Mesenchymal stem cell (in vitro differentiated cells and primary cell): ENCODE results near the gene NHEJ1.

Source experiments
- DNase-seq: peaks from one replicate; pipeline ENCODE4 v3.0.0-alpha.2; 2013
- H2AFZ ChIP-seq: one replicate; pipeline ENCODE4 v1.6.1; 2013; ENCODE audit warnings: low read depth, mild to moderate bottlenecking, control low read depth, inconsistent platforms, low read length, moderate library complexity
- H2AK5ac ChIP-seq: 2 replicates; pipeline ENCODE4 v1.6.1; 2013; ENCODE audit warnings: low read length, moderate library complexity, mild to moderate bottlenecking, inconsistent platforms; ENCODE audit not compliant: severe bottlenecking
- H2BK120ac ChIP-seq: one replicate; pipeline ENCODE4 v1.6.1; 2013; ENCODE audit warnings: low read depth, mild to moderate bottlenecking, inconsistent platforms, low read length, moderate library complexity
- H2BK12ac ChIP-seq, 2 experiments: one replicate each; pipeline ENCODE4 v1.6.1; 2013; ENCODE audit warnings: inconsistent platforms in 2 of 2, low read length in 2 of 2, mild to moderate bottlenecking in 2 of 2, moderate library complexity in 2 of 2, control low read depth in 1 of 2
- H2BK15ac ChIP-seq: one replicate; pipeline ENCODE4 v1.6.1; 2013; ENCODE audit warnings: mild to moderate bottlenecking, low read depth, inconsistent platforms; ENCODE audit not compliant: poor library complexity, severe bottlenecking
- H2BK5ac ChIP-seq: 2 replicates; pipeline ENCODE4 v1.6.1; 2013; ENCODE audit warnings: low read depth, mild to moderate bottlenecking, low read length, control low read depth, inconsistent platforms; ENCODE audit not compliant: poor library complexity, severe bottlenecking
- H3K14ac ChIP-seq, 2 experiments: one replicate each; pipeline ENCODE4 v1.6.1; 2013; ENCODE audit warnings: inconsistent platforms in 2 of 2, low read length in 2 of 2, control low read depth in 1 of 2, mild to moderate bottlenecking in 1 of 2, moderate library complexity in 1 of 2
- H3K18ac ChIP-seq, 2 experiments: one replicate each; pipeline ENCODE4 v1.6.1; 2013; ENCODE audit warnings: inconsistent platforms in 2 of 2, low read length in 2 of 2, control low read depth in 1 of 2, low read depth in 1 of 2, mild to moderate bottlenecking in 1 of 2
- H3K23ac ChIP-seq, 2 experiments: one replicate each; pipeline ENCODE4 v1.6.1; 2013; ENCODE audit warnings: inconsistent platforms in 2 of 2, low read length in 2 of 2, mild to moderate bottlenecking in 2 of 2, moderate library complexity in 2 of 2, control low read depth in 1 of 2
- H3K27ac ChIP-seq: 2 replicates; pipeline ENCODE4 v1.5.1; 2013; ENCODE audit warnings: mild to moderate bottlenecking, moderate library complexity, low read length, control low read depth, inconsistent platforms; ENCODE audit not compliant: poor library complexity, severe bottlenecking
- H3K27me3 ChIP-seq, 2 experiments: 2 replicates each; pipeline versions ENCODE4 v1.6.1 to v1.7.0; 2013; ENCODE audit warnings: low read length in 2 of 2, mild to moderate bottlenecking in 2 of 2, moderate library complexity in 2 of 2, control low read depth in 1 of 2, inconsistent platforms in 1 of 2; ENCODE audit not compliant: control insufficient read depth in 1 of 2, insufficient read depth in 1 of 2
- H3K36me3 ChIP-seq, 2 experiments: 2 replicates each; pipeline versions ENCODE4 v1.6.1 to v1.7.0; 2013; ENCODE audit warnings: low read length in 2 of 2, control low read depth in 1 of 2, inconsistent platforms in 1 of 2, low read depth in 1 of 2, mild to moderate bottlenecking in 1 of 2; ENCODE audit not compliant: insufficient read depth in 2 of 2, control insufficient read depth in 1 of 2
- H3K4ac ChIP-seq, 2 experiments: one replicate each; pipeline ENCODE4 v1.6.1; 2013; ENCODE audit warnings: inconsistent platforms in 2 of 2, low read length in 2 of 2, mild to moderate bottlenecking in 2 of 2, moderate library complexity in 2 of 2, control low read depth in 1 of 2, low read depth in 1 of 2
- H3K4me1 ChIP-seq: 2 replicates; pipeline ENCODE4 v1.6.1; 2013; ENCODE audit warnings: low read depth, low read length, control low read depth; ENCODE audit not compliant: control insufficient read depth, insufficient read depth
- H3K4me2 ChIP-seq: 2 replicates; pipeline ENCODE4 v1.6.1; 2013; ENCODE audit warnings: low read length, mild to moderate bottlenecking, inconsistent platforms; ENCODE audit not compliant: poor library complexity, severe bottlenecking
- H3K4me3 ChIP-seq, 2 experiments: 2 replicates each; pipeline versions ENCODE4 v1.5.1 to v1.7.0; 2013; ENCODE audit warnings: low read length in 2 of 2, mild to moderate bottlenecking in 2 of 2, control low read depth in 1 of 2, low read depth in 1 of 2; ENCODE audit not compliant: insufficient read depth in 1 of 2
- H3K79me1 ChIP-seq: replicated peaks from 2 replicates; pipeline ENCODE4 v1.6.1; 2013; ENCODE audit warnings: mild to moderate bottlenecking, control low read depth, low read length, inconsistent platforms; ENCODE audit not compliant: poor library complexity, severe bottlenecking
- H3K9ac ChIP-seq: 2 replicates; pipeline ENCODE4 v1.7.0; 2013; ENCODE audit warnings: mild to moderate bottlenecking, low read length, moderate library complexity
- H3K9me3 ChIP-seq: 2 replicates; pipeline ENCODE4 v1.7.0; 2013; ENCODE audit warnings: mild to moderate bottlenecking, low read length; ENCODE audit not compliant: control insufficient read depth
- H4K8ac ChIP-seq: one replicate; pipeline ENCODE4 v1.6.1; 2013; ENCODE audit warnings: inconsistent platforms, mild to moderate bottlenecking, low read length, moderate library complexity
- H4K91ac ChIP-seq: one replicate; pipeline ENCODE4 v1.6.1; 2013; ENCODE audit warnings: mild to moderate bottlenecking, low read length, inconsistent platforms
- WGBS: methylation state at CpG from one replicate; pipeline ENCODE4 v1.1.7; 2013; ENCODE audit warnings: mixed read lengths; 5-methylcytosine and 5-hydroxymethylcytosine counted together

NHEJ1 gene

DNA sequence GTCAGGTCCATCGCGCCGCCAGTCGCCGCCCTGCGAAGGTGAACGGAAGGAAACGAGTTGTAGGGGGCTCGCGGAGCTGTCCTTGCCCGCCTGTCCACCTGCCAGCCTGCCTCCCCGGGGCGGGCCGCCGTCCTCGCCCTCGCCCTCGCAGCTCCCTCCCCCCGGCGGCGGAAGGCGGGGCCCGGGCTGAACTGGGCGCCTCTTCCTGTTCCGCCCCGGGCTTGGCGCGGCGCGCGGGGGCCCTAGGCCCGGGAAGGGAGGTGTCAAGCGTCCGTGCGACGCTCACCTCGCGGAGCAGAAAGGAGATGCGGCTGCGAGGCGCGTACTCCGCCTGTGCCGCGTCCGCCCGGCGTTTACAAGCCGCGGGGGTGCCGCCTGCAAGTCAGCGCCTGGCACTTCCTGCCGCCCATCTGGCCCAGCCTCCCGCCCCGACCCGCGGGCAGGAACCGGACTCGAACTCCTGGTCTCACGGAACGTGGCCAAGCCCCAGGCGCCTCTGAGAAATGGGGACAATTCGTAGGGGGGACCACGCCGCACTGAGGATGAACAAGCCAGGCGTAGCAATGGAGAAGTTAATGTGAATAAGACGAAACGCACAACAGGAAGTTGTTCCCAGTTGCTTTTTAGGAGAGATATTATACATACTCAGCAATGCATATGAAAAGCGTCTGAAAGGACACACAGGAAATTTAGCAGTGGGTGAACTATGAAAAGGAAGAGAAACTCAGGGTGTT is 16.4 kb upstream of the NHEJ1 start, which contains the start of gene CNPPD1:
TSS of gene CNPPD1 (minus strand) at position 108 of the 734 bp plus-strand sequence. CDS start at position 11, 97 bp downstream.
- peak within 1 kb of the TSS; percentile 91 for H2BK120ac ChIP-seq
- H2BK12ac ChIP-seq = peak within 1 kb of the TSS in 1 of 2 experiments; percentile 73
- peaks cover 46 to 60% of the 10 kb centered on the region in 2 experiments for H3K36me3 ChIP-seq
- H3K4me3 ChIP-seq = peak within 1 kb of the TSS; percentile 66 to 92
- peak within 1 kb of the TSS in 1 of 2 experiments; percentile 86 for H3K23ac ChIP-seq
- under 1% methylated on average over 61 of the region's 69 CpGs for WGBS
- H3K4me1 ChIP-seq = peaks cover 18% of the 10 kb centered on the region
- H4K8ac ChIP-seq = peak within 1 kb of the TSS; percentile 97
- peak within 1 kb of the TSS; percentile 94 to 99 for H3K18ac ChIP-seq
- peak within 1 kb of the TSS; percentile 94 for H3K4me2 ChIP-seq
- peaks cover 29% of the 10 kb centered on the region for H3K79me1 ChIP-seq
- peak within 1 kb of the TSS; percentile 96 for H4K91ac ChIP-seq
- no peak within 1 kb of the TSS for H2AK5ac ChIP-seq
- H3K14ac ChIP-seq = peak within 1 kb of the TSS in 1 of 2 experiments; percentile 99
- peak within 1 kb of the TSS; percentile 85 for H2AFZ ChIP-seq
- H3K9ac ChIP-seq = peak within 1 kb of the TSS; percentile 99
- H3K9me3 ChIP-seq = no peaks in the 10 kb centered on the region
- peak within 1 kb of the TSS; percentile 85 for H2BK5ac ChIP-seq
- peak within 1 kb of the TSS; percentile 76 for H2BK15ac ChIP-seq
- peak; percentile 84 for DNase-seq
- H3K27me3 ChIP-seq = no peaks in the 10 kb centered on the region
- H3K4ac ChIP-seq = peak within 1 kb of the TSS; percentile 62 to 96
- H3K27ac ChIP-seq = peak within 1 kb of the TSS; percentile 98

DNA sequence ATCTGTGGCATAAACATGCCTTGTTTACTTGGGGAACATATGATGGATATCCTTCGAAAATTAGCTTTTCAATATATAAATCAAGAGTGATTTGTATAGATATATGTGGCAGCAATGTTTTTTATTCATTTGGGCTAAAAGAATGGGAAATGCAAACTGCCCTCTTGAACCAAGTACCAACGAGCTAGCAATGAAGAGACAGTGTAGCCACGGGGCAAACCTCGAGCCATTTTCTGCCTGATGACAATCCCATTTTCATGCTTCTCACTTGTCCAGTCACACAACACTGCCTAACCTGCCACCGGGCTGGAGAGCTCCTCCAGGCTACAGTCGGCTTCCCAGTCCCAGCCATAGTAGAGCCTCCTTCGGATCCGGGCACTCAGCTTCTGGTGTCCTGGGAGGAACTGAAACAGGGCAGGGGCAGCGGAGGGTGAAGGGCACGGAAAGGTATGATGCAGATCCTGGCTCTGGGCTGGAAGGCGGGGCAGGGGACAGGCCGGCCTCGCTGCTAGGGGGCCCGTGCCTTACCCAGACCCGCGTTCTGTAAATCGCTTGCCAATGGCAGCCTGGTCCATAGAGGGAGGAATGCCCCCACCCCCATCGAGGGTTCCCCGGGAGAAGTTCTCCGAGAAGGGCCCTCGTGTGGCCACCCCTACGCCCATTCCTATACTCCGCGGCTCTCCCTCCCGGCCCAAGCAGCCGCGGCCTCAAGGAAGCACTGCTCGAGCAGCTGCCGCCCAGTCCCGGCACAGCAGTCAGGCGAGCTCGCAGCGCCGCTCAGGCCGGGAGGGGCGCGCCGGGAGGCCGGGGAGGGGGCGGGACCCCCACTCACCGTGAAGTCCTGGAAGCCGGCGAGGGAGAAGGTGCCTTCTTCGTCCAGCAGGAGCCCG is 15.6 kb upstream of the NHEJ1 start:
- WGBS = under 1% methylated on average over 29 of the region's 45 CpGs
- DNase-seq = peak; percentile 62

DNA sequence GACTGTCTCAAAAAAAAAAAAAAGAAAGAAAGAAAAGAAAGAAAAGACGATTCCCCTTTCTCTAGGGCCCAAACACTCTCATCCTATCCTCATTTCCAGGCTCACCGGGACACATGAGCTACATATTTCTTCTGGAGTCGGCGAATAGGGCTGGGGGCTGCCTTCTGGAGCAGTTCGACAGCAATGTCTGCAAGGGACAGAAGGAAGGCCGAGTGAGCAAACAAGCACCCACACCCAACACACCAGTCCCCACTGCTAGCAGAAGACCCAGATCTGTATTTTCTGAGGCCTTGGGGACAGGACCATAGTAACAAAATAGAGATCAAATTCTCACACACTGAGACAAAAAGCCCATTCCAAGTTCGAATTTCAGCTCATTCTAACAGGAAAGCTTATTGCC is 14.9 kb upstream of the NHEJ1 start:
- Histone ChIP-seq H3K4me1 (peaks cover 18% of the 10 kb centered on the region), H3K4me3 (peak overlapping the region in 1 of 2 experiments; percentile 92), H3K27ac (no peak overlapping the region), H2BK5ac (no peak overlapping the region), H3K79me1 (peaks cover 16% of the 10 kb centered on the region), H3K9me3 (no peaks in the 10 kb centered on the region), H4K8ac (no peak overlapping the region), H3K14ac (no peak overlapping the region), H2BK15ac (no peak overlapping the region), H2AK5ac (no peak overlapping the region), H3K4ac (no peak overlapping the region), H3K9ac (peak overlapping the region; percentile 99), H3K27me3 (no peaks in the 10 kb centered on the region), H2AFZ (no peak overlapping the region), H2BK12ac (no peak overlapping the region), H3K4me2 (no peak overlapping the region), H3K18ac (no peak overlapping the region), H3K36me3 (peaks cover 36 to 51% of the 10 kb centered on the region in 2 experiments), H4K91ac (no peak overlapping the region), H3K23ac (no peak overlapping the region), H2BK120ac (no peak overlapping the region)
- WGBS = 88% methylated on average over 7 of the region's 7 CpGs
- no peak for DNase-seq

More for the DNA sequence above, 15.6 kb upstream of the NHEJ1 start:
- Histone ChIP-seq H3K9me3 (no peaks in the 10 kb centered on the region), H2BK15ac (peak overlapping the region; percentile 75), H4K8ac (peak overlapping the region; percentile 45), H2BK5ac (peak overlapping the region; percentile 1), H3K18ac (peak overlapping the region; percentile 73 to 95), H2AK5ac (no peak overlapping the region), H3K4me3 (peak overlapping the region; percentile 64 to 92), H3K23ac (peak overlapping the region in 1 of 2 experiments; percentile 67), H3K9ac (peak overlapping the region; percentile 99), H3K4ac (peak overlapping the region; percentile 1 to 9), H3K4me1 (peaks cover 18% of the 10 kb centered on the region), H3K27me3 (no peaks in the 10 kb centered on the region), H3K14ac (peak overlapping the region in 1 of 2 experiments; percentile 58), H3K27ac (peak overlapping the region; percentile 55), H3K79me1 (peaks cover 22% of the 10 kb centered on the region), H3K4me2 (peak overlapping the region; percentile 94), H2AFZ (peak overlapping the region; percentile 2), H4K91ac (peak overlapping the region; percentile 11), H2BK120ac (no peak overlapping the region), H2BK12ac (peak overlapping the region in 1 of 2 experiments; percentile 57), H3K36me3 (peaks cover 43 to 58% of the 10 kb centered on the region in 2 experiments)
